Hematopoietic multipotent progenitor cell treated with erythropoietin and hydrocortisone succinate and interleukin-3 and kit ligand, for 4 days (in vitro differentiated cells): Measurements from ENCODE around the gene LHFPL6.
"Not testable (repeated sequence)": the region's sequence is repeated elsewhere in the genome, so short reads cannot be mapped to it uniquely, and the experiment has no call there.

Experiments used
- DNase-seq: peaks from one replicate; pipeline ENCODE4 v3.0.0-alpha.2; 2015

Gene LHFPL6

GRCh38 chr13:39341251-39341650, 261.7 kb downstream of the LHFPL6 start:
- DNase-seq: no peak

- not testable (repeated sequence) for DNase-seq
Observed at GRCh38 chr13:39338114-39338513, 264.9 kb downstream of the LHFPL6 start.

GRCh38 chr13:39336937-39337336, 266.1 kb downstream of the LHFPL6 start:
- no peak for DNase-seq

- DNase-seq: no peak
Observed at GRCh38 chr13:39336207-39336606, 266.8 kb downstream of the LHFPL6 start.

GRCh38 chr13:39335721-39336120, 267.3 kb downstream of the LHFPL6 start:
- no peak for DNase-seq

- no peak for DNase-seq
Observed at GRCh38 chr13:39330504-39330903, 272.5 kb downstream of the LHFPL6 start.

GRCh38 chr13:39329182-39329639, 273.8 kb downstream of the LHFPL6 start:
- no peak for DNase-seq

- DNase-seq: no peak
Observed at GRCh38 chr13:39327172-39327479, 275.9 kb downstream of the LHFPL6 start.

GRCh38 chr13:39326469-39327171, 276.4 kb downstream of the LHFPL6 start:
- no peak for DNase-seq

- no peak for DNase-seq
Observed at GRCh38 chr13:39324806-39325311, 278.1 kb downstream of the LHFPL6 start.

GRCh38 chr13:39322836-39323585, 280.0 kb downstream of the LHFPL6 start:
- DNase-seq: no peak

GRCh38 chr13:39321574-39321973, 281.4 kb downstream of the LHFPL6 start:
- DNase-seq: no peak

- DNase-seq: no peak
Observed at GRCh38 chr13:39318161-39318560, 284.8 kb downstream of the LHFPL6 start.

- no peak for DNase-seq
Observed at GRCh38 chr13:39317291-39317690, 285.7 kb downstream of the LHFPL6 start.

GRCh38 chr13:39315796-39316195, 287.2 kb downstream of the LHFPL6 start:
- DNase-seq: no peak

- DNase-seq: no peak
Observed at GRCh38 chr13:39313721-39314120, 289.3 kb downstream of the LHFPL6 start.

- no peak for DNase-seq
Observed at GRCh38 chr13:39312596-39312995, 290.4 kb downstream of the LHFPL6 start.

GRCh38 chr13:39311619-39312018, 291.4 kb downstream of the LHFPL6 start:
- DNase-seq: no peak

- no peak for DNase-seq
Observed at GRCh38 chr13:39310961-39311360, 292.0 kb downstream of the LHFPL6 start.

- DNase-seq: no peak
Observed at GRCh38 chr13:39306639-39307589, 296.1 kb downstream of the LHFPL6 start.

- DNase-seq: no peak
Observed at GRCh38 chr13:39302820-39303219, 300.2 kb downstream of the LHFPL6 start.

- DNase-seq: no peak
Observed at GRCh38 chr13:39298951-39299350, 304.0 kb downstream of the LHFPL6 start.

GRCh38 chr13:39297664-39298171, 305.3 kb downstream of the LHFPL6 start:
- no peak for DNase-seq
